ENCODE results near the gene NAB1. TPM values are rescaled to one million over a fixed set of nuclear protein-coding genes. Genes with fewer than 3 reads are reported as not detected.

NAB1 gene
- total RNA-seq, 3 donors from 2014 or later: 23.4 to 55.0 (median 28.9) TPM

- Histone ChIP-seq H3K4me3 (no peak overlapping the region), H3K36me3 (ENCODE audit: low read depth) (no peaks in the 10 kb centered on the region), H3K4me1 (ENCODE audit: low read depth) (peaks cover 13% of the 10 kb centered on the region), H3K9me3 (no peaks in the 10 kb centered on the region)
- DNase-seq (no peak), ATAC-seq (no peak)
- intact Hi-C loops (cut with DNase I, micrococcal nuclease): no loop called here
- TF ChIP-seq CTCF (IDR thresholded peaks at IDR 0.05): no peak
Observed at GRCh38 chr2:190653931-190654330, 5.0 kb downstream of the NAB1 start.

- intact Hi-C loops (cut with DNase I, micrococcal nuclease): no loop called here
- no peak for DNase-seq
- TF ChIP-seq CTCF (IDR thresholded peaks at IDR 0.05): no peak
- Histone ChIP-seq H3K4me3 (no peak overlapping the region), H3K36me3 (ENCODE audit: low read depth) (no peaks in the 10 kb centered on the region), H3K4me1 (ENCODE audit: low read depth) (peaks cover 12% of the 10 kb centered on the region), H3K9me3 (no peaks in the 10 kb centered on the region)
- ATAC-seq: no peak
Observed at GRCh38 chr2:190655113-190655512, 6.2 kb downstream of the NAB1 start.

- TF ChIP-seq CTCF (IDR thresholded peaks at IDR 0.05): no peak
- H3K4me1 ChIP-seq (ENCODE audit: low read depth): peaks cover 7% of the 10 kb centered on the region
Observed at GRCh38 chr2:190655570-190655969, 6.7 kb downstream of the NAB1 start.

GRCh38 chr2:190656301-190656700 is 7.4 kb downstream of the NAB1 start:
- Histone ChIP-seq H3K9me3 (no peaks in the 10 kb centered on the region), H3K36me3 (ENCODE audit: low read depth) (no peaks in the 10 kb centered on the region), H3K4me1 (ENCODE audit: low read depth) (no peaks in the 10 kb centered on the region), H3K4me3 (no peak overlapping the region)
- no peak for TF ChIP-seq CTCF (IDR thresholded peaks at IDR 0.05)
- intact Hi-C loops (cut with DNase I, micrococcal nuclease): no loop called here
- ATAC-seq (no peak), DNase-seq (no peak)

More at GRCh38 chr2:190655570-190655969, 6.7 kb downstream of the NAB1 start:
- ATAC-seq (no peak), DNase-seq (no peak)
- intact Hi-C loops (cut with DNase I, micrococcal nuclease): no loop called here
- Histone ChIP-seq H3K9me3 (no peaks in the 10 kb centered on the region), H3K4me3 (no peak overlapping the region), H3K36me3 (ENCODE audit: low read depth) (no peaks in the 10 kb centered on the region)

GRCh38 chr2:190657474-190658255 is 8.8 kb downstream of the NAB1 start:
- ATAC-seq (no peak), DNase-seq (no peak)
- intact Hi-C loops (cut with DNase I, micrococcal nuclease): no loop called here
- Histone ChIP-seq H3K4me1 (ENCODE audit: low read depth) (no peaks in the 10 kb centered on the region), H3K9me3 (no peaks in the 10 kb centered on the region), H3K4me3 (no peak overlapping the region), H3K36me3 (ENCODE audit: low read depth) (no peaks in the 10 kb centered on the region)
- no peak for TF ChIP-seq CTCF (IDR thresholded peaks at IDR 0.05)
